Ishikawa (cell line): Measurements from ENCODE around the gene VRK3.

Experiments used
- CEBPB ChIP-seq: IDR thresholded peaks from 2 replicates; pipeline ENCODE4 v1.6.1; 2012
- CREB1 ChIP-seq: IDR thresholded peaks from 2 replicates; pipeline ENCODE4 v1.6.1; 2012; ENCODE audit warnings: low read depth
- EGR1 ChIP-seq: IDR thresholded peaks from 2 replicates; pipeline ENCODE4 v1.6.1; 2012
- EP300 ChIP-seq: IDR thresholded peaks from 2 replicates; pipeline ENCODE4 v1.6.1; 2012; ENCODE audit warnings: borderline replicate concordance
- FOXM1 ChIP-seq: IDR thresholded peaks from 2 replicates; pipeline ENCODE4 v1.6.1; 2012; ENCODE audit warnings: low read depth, borderline replicate concordance
- NFIC ChIP-seq: IDR thresholded peaks from 2 replicates; pipeline ENCODE4 v1.6.1; 2012
- RAD21 ChIP-seq: IDR thresholded peaks from 2 replicates; pipeline ENCODE4 v1.6.1; 2012; ENCODE audit warnings: low read depth
- TAF1 ChIP-seq: IDR thresholded peaks from 2 replicates; pipeline ENCODE4 v1.6.1; 2012; ENCODE audit warnings: low read depth, mild to moderate bottlenecking
- TCF12 ChIP-seq: IDR thresholded peaks from 2 replicates; pipeline ENCODE4 v1.6.1; 2012; ENCODE audit warnings: low read depth
- TEAD4 ChIP-seq: IDR thresholded peaks from 2 replicates; pipeline ENCODE4 v1.6.1; 2012
- USF1 ChIP-seq: IDR thresholded peaks from 2 replicates; pipeline ENCODE4 v1.6.1; 2012
- YY1 ChIP-seq: IDR thresholded peaks from 2 replicates; pipeline ENCODE4 v1.6.1; 2012; ENCODE audit warnings: low read depth
- ZBTB7A ChIP-seq: IDR thresholded peaks from 2 replicates; pipeline ENCODE4 v1.6.1; 2012; ENCODE audit warnings: low read depth
- TF ChIP-seq, protein P1 (sequence below): IDR thresholded peaks from 2 replicates; pipeline ENCODE4 v1.6.1; 2012
- TF ChIP-seq, protein P2 (sequence below): IDR thresholded peaks from 2 replicates; pipeline ENCODE4 v1.6.1; 2012; ENCODE audit warnings: low read depth, mild to moderate bottlenecking

VRK3 gene

DNA sequence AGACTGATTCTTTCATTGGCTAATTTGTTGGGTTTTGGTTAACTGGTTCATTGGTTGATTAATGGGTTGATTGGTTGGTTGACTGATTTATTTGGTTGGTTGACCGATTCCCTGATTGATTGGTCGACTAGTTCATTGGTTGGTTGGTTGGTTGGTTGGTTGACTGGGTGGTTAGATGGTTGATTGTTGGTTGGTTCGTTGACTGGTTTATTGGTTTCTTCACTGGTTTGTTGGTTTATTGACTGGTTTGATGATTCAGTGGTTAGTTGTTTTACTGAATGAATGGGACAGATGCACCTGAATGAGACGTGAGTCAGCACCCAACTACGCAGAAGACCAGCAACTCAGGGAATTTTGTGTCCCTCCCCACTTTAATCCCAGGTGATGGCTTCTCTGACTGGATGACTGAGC, 93.1 kb downstream of the VRK3 start:
- TF ChIP-seq YY1 (no peak), TAF1 (no peak), FOXM1 (no peak), TEAD4 (no peak), EP300 (no peak), ZBTB7A (no peak), NFIC (no peak), TCF12 (no peak), EGR1 (no peak), CEBPB (no peak), USF1 (no peak)
- TF ChIP-seq, protein P1, sequence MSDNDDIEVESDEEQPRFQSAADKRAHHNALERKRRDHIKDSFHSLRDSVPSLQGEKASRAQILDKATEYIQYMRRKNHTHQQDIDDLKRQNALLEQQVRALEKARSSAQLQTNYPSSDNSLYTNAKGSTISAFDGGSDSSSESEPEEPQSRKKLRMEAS: no peak
- TF ChIP-seq, protein P2, sequence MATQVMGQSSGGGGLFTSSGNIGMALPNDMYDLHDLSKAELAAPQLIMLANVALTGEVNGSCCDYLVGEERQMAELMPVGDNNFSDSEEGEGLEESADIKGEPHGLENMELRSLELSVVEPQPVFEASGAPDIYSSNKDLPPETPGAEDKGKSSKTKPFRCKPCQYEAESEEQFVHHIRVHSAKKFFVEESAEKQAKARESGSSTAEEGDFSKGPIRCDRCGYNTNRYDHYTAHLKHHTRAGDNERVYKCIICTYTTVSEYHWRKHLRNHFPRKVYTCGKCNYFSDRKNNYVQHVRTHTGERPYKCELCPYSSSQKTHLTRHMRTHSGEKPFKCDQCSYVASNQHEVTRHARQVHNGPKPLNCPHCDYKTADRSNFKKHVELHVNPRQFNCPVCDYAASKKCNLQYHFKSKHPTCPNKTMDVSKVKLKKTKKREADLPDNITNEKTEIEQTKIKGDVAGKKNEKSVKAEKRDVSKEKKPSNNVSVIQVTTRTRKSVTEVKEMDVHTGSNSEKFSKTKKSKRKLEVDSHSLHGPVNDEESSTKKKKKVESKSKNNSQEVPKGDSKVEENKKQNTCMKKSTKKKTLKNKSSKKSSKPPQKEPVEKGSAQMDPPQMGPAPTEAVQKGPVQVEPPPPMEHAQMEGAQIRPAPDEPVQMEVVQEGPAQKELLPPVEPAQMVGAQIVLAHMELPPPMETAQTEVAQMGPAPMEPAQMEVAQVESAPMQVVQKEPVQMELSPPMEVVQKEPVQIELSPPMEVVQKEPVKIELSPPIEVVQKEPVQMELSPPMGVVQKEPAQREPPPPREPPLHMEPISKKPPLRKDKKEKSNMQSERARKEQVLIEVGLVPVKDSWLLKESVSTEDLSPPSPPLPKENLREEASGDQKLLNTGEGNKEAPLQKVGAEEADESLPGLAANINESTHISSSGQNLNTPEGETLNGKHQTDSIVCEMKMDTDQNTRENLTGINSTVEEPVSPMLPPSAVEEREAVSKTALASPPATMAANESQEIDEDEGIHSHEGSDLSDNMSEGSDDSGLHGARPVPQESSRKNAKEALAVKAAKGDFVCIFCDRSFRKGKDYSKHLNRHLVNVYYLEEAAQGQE: no peak

DNA sequence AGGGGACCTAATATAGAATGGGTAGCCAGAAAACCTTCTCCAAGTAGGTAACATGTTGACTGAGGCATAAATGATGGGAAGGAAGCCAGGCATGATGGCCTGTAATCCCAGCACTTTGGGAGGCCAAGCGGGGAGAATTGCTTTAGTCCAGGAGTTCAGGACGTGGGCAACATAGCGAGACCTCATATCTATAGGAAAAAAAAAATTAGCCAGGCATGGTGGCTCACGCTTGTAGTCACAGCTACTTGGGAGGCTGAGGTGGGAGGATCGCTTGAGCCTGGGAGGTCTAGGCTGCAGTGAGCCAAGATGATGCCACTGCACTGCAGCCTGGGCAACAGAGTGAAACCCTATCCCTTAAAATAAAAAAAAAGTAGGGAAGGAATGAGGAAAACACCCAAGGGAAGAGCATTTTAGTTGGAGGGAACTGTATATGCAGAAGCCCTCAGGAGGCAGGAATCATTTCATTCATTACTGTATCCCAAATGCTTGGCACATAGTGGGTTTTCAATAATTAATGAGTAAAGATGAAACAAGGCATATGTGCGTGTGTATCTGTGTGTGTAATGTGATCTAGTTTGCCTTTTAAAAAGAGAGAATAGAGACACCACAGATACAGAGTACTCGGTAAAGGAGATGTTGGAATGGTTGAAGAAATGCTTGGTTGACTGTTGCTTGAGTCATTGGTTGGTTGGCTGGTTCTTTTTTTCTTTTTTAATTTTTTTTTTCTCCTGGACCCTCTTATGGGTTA, 93.7 kb downstream of the VRK3 start:
- TF ChIP-seq RAD21: no peak
- TF ChIP-seq CREB1: no peak
- TF ChIP-seq FOXM1: no peak
- no peak for TF ChIP-seq YY1
- no peak for TF ChIP-seq TCF12
- TF ChIP-seq NFIC: no peak
- TF ChIP-seq TAF1: no peak

GRCh38 chr19:49930483-49931011, 94.6 kb downstream of the VRK3 start:
- no peak for TF ChIP-seq RAD21
- TF ChIP-seq TEAD4: no peak
- TF ChIP-seq CEBPB: no peak
- no peak for TF ChIP-seq YY1
- TF ChIP-seq ZBTB7A: no peak
- TF ChIP-seq NFIC: no peak
- TF ChIP-seq USF1: no peak

- no peak; the same call in 1 of the 2 replicates for TF ChIP-seq EP300
- no peak; the same call in none of the 2 replicates for TF ChIP-seq YY1
- TF ChIP-seq USF1: 0 out of 2 replicates have a peak, but pooled peaks have one; percentile 18
- TF ChIP-seq, protein P2: no peak
- no peak for TF ChIP-seq RAD21
- TF ChIP-seq CREB1: peak; percentile 3; the same call in 1 of the 2 replicates
- peak; percentile 67 for TF ChIP-seq TCF12
- TF ChIP-seq TAF1: no peak; the same call in 1 of the 2 replicates
- peak; percentile 67 for TF ChIP-seq NFIC
- TF ChIP-seq CEBPB: no peak
- TF ChIP-seq, protein P1: peak; percentile 98
Measured at GRCh38 chr19:49929611-49930482, 95.3 kb downstream of the VRK3 start.

- TF ChIP-seq FOXM1 (no peak), YY1 (peak; percentile 53), ZBTB7A (peak; percentile 47; the same call in 1 of the 2 replicates), TCF12 (peak; percentile 81), NFIC (no peak), EGR1 (0 out of 2 replicates have a peak, but pooled peaks have one; percentile 1), CEBPB (no peak), EP300 (no peak), CREB1 (0 out of 2 replicates have a peak, but pooled peaks have one; percentile 11), TAF1 (peak; percentile 85), RAD21 (no peak), TEAD4 (peak; percentile 30), USF1 (peak; percentile 46)
- TF ChIP-seq, protein P1: peak; percentile 98
- TF ChIP-seq, protein P2: 0 out of 2 replicates have a peak, but pooled peaks have one; percentile 18
Measured at GRCh38 chr19:49929121-49929610, 96.0 kb downstream of the VRK3 start, which contains the start of the genes ATF5 and NUP62. TSS of gene ATF5 (plus strand) at chr19:49929205. CDS start at chr19:49930851, 1,646 bp downstream. TSS of gene NUP62 (minus strand) at chr19:49929504. CDS start at chr19:49909807, 19,697 bp downstream.
